A549 (cell line): ENCODE data around the gene BCL2.

Experiments
- BHLHE40 ChIP-seq: IDR thresholded peaks from 2 replicates; pipeline ENCODE4 v1.6.1; 2012; ENCODE audit warnings: low read depth, low read length, inconsistent platforms
- CTCF ChIP-seq: fragments of >200 bp; sonication (Bioruptor Twin); formaldehyde crosslinking; IDR thresholded peaks from 3 replicates; pipeline ENCODE4 v1.5.1; 2016
- EP300 ChIP-seq, 2 experiments: fragments of >200 bp; sonication (Bioruptor Twin); formaldehyde crosslinking; IDR thresholded peaks; 2 replicates in 1 of 2; 3 replicates in 1 of 2; pipeline ENCODE4 v1.6.1; 2016 to 2017
- HOXA7 ChIP-seq: fragments of 250-450 bp; sonication (Bioruptor Pico); IDR thresholded peaks from 2 replicates; pipeline ENCODE4 v1.5.0; 2020; ENCODE audit warnings: mild to moderate bottlenecking, moderate library complexity
- POLR2A ChIP-seq: IDR thresholded peaks from 2 replicates; pipeline ENCODE4 v1.6.1; 2012; ENCODE audit warnings: mild to moderate bottlenecking, low read length
- TF ChIP-seq, protein P1 (sequence below): IDR thresholded peaks from 2 replicates; pipeline ENCODE4 v1.6.1; 2012; ENCODE audit warnings: low read depth, borderline replicate concordance
- TF ChIP-seq, protein P2 (sequence below): fragments of 200-600 bp; sonication (generic); IDR thresholded peaks from 2 replicates; pipeline ENCODE4 v1.6.1; 2016; ENCODE audit warnings: antibody characterized with exemption, mild to moderate bottlenecking, moderate library complexity

DNA sequence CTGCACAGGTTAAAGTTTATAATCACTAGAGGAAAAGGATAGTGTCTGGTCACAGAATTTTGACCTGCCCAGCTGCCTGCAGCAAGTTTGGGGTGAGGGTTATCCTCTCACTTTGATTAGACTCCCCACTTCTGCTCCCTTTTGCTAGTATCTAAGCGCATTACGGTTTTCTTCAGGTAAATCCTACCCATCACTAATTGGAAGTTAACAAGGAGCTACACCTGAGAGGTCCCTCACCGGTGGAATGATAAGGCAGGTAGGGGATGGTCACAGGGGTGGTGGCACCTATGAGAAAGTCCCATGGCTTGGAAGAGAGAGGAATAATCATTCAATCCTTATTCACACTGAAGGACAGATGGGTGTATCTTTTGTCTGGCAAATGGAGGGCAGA, 7.6 kb downstream of the BCL2 start:
- TF ChIP-seq BHLHE40 (no peak), CTCF (no peak), EP300 (IDR thresholded peaks at IDR 0.05) (no peak), HOXA7 (CRISPR knock-in tag) (no peak), POLR2A (no peak)
- TF ChIP-seq, protein P1, sequence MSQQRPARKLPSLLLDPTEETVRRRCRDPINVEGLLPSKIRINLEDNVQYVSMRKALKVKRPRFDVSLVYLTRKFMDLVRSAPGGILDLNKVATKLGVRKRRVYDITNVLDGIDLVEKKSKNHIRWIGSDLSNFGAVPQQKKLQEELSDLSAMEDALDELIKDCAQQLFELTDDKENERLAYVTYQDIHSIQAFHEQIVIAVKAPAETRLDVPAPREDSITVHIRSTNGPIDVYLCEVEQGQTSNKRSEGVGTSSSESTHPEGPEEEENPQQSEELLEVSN = no peak
- TF ChIP-seq, protein P2, sequence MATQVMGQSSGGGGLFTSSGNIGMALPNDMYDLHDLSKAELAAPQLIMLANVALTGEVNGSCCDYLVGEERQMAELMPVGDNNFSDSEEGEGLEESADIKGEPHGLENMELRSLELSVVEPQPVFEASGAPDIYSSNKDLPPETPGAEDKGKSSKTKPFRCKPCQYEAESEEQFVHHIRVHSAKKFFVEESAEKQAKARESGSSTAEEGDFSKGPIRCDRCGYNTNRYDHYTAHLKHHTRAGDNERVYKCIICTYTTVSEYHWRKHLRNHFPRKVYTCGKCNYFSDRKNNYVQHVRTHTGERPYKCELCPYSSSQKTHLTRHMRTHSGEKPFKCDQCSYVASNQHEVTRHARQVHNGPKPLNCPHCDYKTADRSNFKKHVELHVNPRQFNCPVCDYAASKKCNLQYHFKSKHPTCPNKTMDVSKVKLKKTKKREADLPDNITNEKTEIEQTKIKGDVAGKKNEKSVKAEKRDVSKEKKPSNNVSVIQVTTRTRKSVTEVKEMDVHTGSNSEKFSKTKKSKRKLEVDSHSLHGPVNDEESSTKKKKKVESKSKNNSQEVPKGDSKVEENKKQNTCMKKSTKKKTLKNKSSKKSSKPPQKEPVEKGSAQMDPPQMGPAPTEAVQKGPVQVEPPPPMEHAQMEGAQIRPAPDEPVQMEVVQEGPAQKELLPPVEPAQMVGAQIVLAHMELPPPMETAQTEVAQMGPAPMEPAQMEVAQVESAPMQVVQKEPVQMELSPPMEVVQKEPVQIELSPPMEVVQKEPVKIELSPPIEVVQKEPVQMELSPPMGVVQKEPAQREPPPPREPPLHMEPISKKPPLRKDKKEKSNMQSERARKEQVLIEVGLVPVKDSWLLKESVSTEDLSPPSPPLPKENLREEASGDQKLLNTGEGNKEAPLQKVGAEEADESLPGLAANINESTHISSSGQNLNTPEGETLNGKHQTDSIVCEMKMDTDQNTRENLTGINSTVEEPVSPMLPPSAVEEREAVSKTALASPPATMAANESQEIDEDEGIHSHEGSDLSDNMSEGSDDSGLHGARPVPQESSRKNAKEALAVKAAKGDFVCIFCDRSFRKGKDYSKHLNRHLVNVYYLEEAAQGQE = no peak
